Measurements from ENCODE around the gene PEX7.
"Not testable (repeated sequence)": the region's sequence is repeated elsewhere in the genome, so short reads cannot be mapped to it uniquely, and the experiment has no call there.

Gene PEX7

DNA sequence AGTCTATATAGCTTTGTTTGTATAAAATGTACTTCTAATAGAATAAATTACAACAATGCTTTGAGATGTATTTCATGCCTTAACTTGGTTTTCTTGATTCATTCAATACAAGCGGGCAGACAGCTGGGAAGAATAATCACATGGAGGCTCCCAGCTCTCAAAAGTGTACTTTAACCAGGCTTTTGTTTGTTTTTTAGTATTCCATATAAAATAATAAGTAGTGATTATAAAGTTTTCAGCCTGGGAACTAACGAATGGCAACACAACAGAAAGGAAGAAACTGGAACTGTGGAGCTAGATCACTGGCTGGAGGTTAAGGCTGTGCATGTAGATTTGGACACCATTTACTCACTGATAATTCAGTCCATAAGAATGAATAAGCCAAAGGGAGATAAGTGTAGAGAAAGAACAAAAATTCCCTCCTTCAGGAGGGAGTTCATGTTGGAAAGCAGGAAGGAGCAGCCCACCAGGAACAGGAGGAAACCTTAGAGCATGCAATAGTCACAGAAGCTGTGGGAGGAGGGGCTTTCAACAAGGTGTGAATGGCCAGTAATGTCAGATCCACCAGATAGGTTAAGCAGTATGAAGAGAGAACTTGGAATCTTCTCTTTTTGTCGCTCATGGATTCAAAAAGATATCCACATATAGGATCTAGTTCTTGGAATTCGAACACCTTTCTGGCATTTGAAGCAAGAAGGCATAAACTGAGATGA is 58.5 kb downstream of the PEX7 start:
- DNase-seq = no peak
- in situ Hi-C loops (cut with HindIII; ENCODE audit: low pct_ligation_motif_present, low pct_unique_long_range_greater_than_20kb, low sequenced_read_pairs) = no loop called here

DNA sequence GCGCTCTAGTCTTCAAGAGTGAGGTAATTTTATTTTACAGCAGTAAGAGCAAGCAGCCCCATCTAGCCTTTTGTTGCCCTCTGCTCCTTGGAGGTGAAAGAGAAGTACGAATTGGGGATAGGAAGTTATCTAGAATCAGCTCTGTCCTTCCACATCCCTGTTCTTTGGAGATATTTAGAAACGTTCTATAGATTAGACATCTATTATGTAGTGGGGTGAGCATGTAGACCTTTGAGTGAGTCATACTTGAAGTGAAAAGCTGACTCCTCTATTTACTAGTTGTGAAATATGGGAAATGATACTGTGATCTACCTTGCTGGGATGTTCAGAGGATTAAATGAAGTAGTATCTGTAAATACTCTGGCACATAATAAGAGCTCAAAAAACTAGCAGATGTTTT is 63.7 kb downstream of the PEX7 start:
- in situ Hi-C loops (cut with HindIII; ENCODE audit: low pct_ligation_motif_present, low pct_unique_long_range_greater_than_20kb, low sequenced_read_pairs) = no loop called here
- no peak for DNase-seq

DNA sequence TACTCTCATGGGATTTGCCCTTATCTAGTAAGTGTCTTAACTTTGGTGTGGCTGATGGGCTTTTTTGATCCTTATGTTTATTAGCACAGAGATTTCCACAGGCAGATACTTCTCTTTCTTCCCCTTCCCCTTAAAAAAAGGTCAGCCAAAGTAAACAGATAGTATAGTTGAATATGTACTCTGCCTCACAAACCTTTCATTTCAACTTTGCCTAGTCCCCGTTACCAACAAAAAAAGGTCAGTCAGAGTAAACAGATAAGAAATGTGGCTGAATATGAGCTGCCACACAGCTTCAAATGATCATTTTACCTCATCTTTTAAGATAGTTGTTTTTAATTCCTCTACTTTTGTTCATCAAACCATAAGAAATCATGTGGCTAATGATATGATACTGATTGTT is 65.6 kb downstream of the PEX7 start:
- in situ Hi-C loops (cut with HindIII; ENCODE audit: low pct_ligation_motif_present, low pct_unique_long_range_greater_than_20kb, low sequenced_read_pairs) = no loop called here
- DNase-seq = no peak

DNA sequence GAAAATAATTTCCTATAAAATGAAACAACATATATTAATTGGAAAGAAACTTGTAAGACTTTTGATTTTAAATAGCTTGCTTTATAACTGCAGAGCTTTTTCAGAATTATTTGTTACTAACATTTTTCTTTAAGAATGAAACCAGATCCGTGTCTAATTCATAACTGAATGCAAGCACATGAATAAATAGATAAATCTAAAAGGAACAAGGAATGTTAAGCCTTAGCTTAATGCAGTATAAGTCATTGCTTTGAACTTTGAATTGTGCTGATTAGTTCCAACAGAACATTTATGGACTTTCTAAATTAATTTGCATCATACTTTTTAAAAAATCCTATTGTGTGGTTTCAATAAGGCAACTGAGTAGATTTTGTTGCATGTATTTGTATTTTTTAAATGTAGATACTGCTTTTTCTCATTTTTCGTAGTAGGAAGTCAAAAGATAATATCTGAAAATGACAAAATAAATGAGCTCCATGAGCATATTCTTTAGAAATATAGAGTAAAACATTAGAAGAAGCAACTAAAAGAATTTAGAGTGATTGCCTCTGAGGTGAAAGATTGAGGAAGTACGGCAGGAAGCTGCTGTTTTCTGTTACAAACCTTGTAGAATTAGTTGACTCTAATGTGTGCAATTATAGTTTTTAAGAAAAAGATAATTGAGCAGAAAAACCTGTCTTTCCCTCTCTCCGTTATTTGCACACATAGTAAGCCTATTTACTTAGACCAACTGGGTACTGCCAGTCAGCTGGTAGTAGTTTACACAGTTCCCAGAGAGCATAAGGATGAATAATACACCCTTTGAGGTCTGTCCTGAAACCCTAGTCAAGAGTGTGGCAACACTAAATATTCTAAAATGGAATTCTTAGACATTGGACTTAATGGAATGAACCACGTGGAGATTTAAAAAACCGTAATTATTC is 67.1 kb downstream of the PEX7 start:
- DNase-seq = no peak
- in situ Hi-C loops (cut with HindIII; ENCODE audit: low pct_ligation_motif_present, low pct_unique_long_range_greater_than_20kb, low sequenced_read_pairs) = no loop called here

DNA sequence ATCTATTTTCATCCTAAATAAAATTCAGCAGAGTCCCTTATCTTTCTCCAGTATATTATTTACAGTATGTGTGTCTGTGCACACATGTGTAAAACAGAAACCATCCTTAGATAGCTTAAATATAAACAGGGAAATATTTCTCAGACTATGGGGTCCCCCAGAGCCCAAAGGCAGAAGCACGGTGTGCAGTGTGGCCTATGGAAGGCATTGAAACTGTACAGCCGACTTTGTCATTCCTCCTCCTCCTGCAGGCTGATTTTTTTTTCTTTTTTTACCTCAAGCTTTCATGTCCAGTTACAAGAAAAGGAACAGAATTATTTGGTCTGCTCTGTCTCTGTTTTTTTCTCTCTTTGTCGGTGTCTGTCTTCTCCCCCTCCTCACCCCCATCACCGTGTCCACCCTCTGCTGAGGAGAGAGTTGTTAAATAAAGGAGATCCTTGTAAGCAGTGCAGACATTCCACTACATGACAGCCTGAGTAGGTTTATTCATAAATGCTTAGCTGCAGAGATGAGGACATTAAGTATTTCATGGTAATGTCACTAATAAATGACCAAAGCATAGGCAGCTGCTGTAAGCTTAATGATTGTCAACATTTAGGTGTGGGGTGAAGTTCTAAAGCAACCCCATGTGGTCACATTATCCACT is 67.9 kb downstream of the PEX7 start:
- in situ Hi-C loops (cut with HindIII; ENCODE audit: low pct_ligation_motif_present, low pct_unique_long_range_greater_than_20kb, low sequenced_read_pairs) = no loop called here
- no peak for DNase-seq

DNA sequence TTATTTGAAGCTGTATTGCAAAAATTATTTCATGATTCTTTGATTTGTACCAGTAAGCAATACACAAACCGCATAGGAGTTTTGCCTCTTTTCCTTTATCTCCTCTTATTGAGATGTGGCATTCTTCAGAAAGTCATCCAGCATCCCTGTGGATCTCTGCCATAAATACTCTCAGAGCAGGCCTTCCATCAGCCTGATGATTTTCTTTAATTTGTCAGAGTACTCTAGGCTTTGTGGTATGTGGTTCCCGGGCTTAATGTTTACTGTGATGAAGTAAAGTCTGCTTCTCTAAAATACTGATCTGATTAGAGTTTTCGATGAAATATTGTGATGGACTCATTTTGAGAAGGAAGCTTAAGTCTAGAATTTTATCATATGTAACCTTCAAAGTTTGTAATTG is 68.6 kb downstream of the PEX7 start:
- in situ Hi-C loops (cut with HindIII; ENCODE audit: low pct_ligation_motif_present, low pct_unique_long_range_greater_than_20kb, low sequenced_read_pairs) = no loop called here
- DNase-seq = no peak

DNA sequence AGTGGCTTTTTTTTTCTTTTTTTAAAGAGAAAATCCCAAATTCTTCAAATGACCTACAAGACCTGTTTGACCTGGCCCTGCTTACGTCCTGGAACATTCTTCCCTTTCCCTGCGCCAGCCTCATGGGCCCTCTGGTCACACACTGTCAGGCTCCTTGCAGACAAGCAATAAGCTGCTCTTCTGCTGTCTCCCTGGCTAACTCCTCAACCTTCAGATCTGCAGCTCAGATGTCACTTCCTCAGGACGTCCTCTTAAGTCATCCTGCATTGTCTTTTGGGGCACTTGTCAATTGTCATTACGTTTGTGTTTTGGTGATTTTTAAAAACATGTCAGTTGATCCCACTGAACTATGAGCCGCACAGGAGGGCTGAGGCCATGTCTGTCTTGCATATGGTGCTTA is 70.8 kb downstream of the PEX7 start:
- in situ Hi-C loops (cut with HindIII; ENCODE audit: low pct_ligation_motif_present, low pct_unique_long_range_greater_than_20kb, low sequenced_read_pairs) = no loop called here
- DNase-seq = no peak

DNA sequence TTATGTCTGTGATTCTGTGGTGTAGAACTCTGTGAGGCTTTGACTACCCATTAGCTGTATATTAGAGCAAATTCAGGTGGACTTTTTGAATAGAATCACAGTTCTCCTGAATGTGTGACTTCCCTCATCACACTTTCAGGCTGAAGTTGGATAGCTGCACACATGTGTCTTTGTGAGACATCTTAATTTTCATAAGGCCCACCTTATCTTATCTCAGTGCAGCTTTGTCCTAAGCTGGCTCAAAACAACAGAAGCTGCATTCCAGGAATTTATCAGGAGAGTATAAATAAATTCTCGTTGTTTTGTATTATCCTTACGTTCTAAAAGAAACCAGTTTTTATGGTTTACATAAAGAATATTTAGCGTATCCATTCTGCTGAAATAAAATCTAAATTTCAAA is 73.5 kb downstream of the PEX7 start:
- in situ Hi-C loops (cut with HindIII; ENCODE audit: low pct_ligation_motif_present, low pct_unique_long_range_greater_than_20kb, low sequenced_read_pairs) = no loop called here
- DNase-seq = no peak

DNA sequence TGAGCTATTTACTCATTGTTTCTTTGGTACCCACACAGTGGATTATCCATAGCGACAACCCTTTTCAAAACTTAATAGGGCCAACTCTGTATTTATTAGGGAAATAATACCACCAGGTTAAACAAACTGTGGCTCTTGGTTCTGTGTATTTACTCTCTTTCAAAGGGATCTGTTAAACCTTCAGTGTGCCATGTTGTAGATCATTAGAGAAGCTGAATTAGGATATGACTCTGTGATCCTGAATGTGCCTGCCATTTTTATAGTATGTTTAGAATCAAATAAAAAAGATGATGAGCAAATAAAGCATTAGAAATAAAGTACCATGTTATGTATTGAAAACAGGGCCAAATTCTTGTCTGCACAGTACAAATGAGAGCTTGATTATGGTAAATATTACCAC is 74.7 kb downstream of the PEX7 start:
- DNase-seq = no peak
- in situ Hi-C loops (cut with HindIII; ENCODE audit: low pct_ligation_motif_present, low pct_unique_long_range_greater_than_20kb, low sequenced_read_pairs) = no loop called here

DNA sequence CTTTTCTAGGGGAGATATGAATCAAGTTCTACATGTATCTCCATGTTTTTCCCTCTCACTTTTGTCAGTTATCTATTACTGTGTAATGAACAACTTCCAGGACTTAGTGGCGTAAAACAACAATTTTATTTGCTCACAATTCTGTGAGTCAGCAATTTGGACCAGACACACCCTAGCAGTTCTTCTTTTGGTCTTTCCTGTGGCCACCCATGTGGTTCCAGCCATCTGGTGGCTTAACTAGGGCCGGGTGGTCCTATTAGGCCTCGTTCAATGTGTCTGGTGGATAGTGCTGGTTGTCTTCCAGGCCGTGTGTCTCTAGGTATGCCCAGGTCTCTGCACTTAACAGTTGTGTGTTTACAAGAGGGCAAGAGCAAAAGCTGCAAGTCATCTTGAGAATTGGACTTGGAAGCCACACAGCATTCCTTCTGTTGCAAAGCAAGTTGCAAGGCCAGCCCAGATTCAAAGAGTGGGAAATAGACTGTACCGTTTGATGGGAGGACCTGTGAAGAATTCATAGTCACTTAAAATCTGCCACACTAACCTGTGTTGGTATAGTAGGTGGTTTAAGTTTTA is 78.9 kb downstream of the PEX7 start:
- in situ Hi-C loops (cut with HindIII; ENCODE audit: low pct_ligation_motif_present, low pct_unique_long_range_greater_than_20kb, low sequenced_read_pairs) = no loop called here
- no peak for DNase-seq

DNA sequence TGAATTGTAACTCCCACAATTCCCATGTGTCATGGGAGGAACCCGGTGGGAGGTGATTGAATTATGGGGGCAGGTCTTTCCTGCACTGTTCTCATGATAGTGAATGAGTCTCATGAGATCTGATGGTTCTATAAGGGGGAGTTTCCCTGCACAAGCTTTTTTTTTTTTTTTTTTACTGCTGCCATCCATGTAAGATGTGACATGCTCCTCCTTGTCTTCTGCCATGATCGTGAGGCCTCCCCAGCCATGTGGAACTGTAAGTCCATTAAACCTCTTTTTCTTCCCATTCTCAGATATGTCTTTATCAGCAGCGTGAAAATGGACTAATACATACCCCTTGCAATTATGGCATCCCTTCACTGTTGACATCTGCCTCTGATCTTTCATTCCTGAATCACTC is 82.1 kb downstream of the PEX7 start:
- DNase-seq; in situ Hi-C loops (cut with HindIII; ENCODE audit: low pct_ligation_motif_present, low pct_unique_long_range_greater_than_20kb, low sequenced_read_pairs): not testable (repeated sequence)

DNA sequence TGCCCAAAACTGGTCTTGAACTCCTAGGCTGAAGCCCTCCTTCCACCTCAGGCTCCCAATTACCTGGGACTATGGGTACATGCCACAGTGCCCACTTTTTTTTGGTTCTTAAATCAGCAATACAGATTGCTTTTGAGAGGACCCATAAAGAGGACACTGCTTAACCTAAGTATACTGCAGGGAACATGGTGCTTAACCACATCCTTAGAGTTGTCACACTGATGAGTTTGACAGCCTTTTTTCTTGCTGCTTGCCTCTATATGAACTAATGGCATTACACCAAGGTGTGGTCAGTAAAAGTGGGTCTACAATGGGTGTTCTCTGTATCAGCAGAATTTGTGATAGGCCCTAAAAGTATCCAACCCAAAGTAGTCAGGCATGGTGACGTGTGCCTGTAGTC is 92.6 kb downstream of the PEX7 start:
- in situ Hi-C loops (cut with HindIII; ENCODE audit: low pct_ligation_motif_present, low pct_unique_long_range_greater_than_20kb, low sequenced_read_pairs) = no loop called here
- no peak for DNase-seq

DNA sequence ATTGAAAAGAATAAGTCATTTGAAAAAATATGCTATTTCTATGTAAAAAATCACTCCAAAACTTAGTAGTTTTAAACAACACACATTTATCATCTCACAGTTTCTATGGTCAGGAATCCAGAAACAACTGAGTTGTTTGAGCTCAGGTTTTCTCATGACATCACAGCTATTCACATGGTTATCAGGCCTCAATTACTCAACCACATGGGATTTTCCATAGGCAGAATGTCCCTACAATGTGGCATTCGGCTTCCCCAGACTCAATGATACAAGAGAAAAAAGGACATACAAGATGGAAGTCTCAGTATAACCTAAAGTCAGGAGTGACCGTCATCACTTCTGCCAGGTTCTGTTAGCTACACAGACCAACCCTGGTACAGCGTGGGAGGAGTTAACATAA is 96.3 kb downstream of the PEX7 start:
- in situ Hi-C loops (cut with HindIII; ENCODE audit: low pct_ligation_motif_present, low pct_unique_long_range_greater_than_20kb, low sequenced_read_pairs) = no loop called here
- no peak for DNase-seq

DNA sequence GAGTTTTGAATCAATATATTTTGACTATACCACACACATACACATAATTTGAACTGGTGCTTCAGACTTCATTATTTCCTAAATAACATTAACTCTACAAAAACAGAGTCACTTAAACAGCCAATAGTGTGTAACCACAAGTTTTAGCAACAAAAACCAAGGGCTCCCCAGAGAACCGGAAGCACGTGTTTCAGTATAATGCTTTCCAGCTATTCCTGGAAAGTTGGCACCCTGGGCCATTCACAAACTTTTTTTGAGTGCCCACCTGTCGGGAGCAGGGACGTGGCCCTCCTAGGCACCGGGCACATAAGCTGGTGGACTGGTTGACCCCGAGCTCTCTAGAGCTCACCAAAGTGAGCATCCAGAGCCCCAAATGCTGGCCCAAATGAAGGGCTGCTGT is 97.8 kb downstream of the PEX7 start:
- in situ Hi-C loops (cut with HindIII; ENCODE audit: low pct_ligation_motif_present, low pct_unique_long_range_greater_than_20kb, low sequenced_read_pairs) = no loop called here
- no peak for DNase-seq

DNA sequence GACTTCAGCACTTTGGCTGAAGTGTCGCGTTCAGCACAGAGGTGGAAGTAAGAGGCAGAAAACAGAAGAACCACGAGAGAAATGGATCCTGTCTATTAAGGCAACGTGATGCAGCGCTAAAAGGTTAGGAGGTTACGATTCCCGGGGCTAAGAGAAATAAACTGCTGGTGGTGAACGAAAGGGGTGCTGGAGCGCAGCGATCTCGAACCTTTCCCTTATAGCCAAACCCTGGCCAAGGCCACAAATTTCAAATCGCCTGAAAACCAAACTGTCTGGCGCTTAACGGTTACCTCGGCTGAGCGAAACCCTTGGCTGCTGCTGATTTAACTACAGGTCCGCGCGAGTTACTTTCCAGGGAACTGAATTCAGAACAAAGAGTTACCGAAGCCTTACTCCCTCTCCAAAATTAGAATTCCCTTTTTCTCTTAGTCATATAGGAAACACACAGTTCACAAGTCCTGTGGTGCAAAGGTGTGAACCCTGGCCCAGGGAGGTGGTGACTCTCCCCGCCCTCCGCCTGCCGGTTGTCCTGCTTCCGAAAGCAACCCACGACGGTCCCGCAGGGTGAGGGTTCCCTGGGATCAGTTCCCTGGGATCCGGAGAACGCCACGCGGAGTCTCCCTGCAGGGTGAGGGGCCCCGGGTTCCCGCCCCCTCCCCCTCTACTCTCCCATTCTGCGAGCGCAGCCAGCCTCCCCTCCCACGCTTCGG is 98.4 kb downstream of the PEX7 start:
- in situ Hi-C loops (cut with HindIII; ENCODE audit: low pct_ligation_motif_present, low pct_unique_long_range_greater_than_20kb, low sequenced_read_pairs) = no loop called here
- DNase-seq = no peak

DNA sequence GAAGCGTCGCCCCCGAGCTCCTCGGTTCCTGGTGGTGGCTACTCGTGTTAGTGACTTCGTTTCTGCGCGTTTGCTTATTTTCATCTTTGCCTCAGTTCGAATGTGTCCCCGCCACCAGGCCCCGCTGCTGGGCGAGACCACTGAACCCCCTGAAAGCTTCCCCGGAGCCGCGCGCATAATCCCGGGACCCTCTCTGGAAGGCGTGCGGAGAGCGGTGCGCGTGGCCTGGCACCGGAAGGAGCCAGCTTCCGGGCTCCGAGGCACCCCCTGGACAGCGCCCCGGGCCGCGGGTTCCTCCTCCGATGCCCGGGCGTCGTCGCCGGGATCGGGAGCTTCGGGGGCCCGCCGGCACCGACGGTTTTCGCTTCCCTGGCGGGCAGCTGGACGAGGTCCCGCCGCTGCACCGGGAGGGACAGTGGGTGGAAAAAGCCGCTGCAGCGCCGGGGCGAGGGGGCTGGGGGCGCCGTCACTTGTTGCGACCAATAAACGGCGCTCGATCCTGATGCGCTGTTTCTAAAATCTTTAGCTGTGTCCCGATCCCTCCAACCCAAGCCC is 99.1 kb downstream of the PEX7 start:
- in situ Hi-C loops (cut with HindIII; ENCODE audit: low pct_ligation_motif_present, low pct_unique_long_range_greater_than_20kb, low sequenced_read_pairs) = no loop called here

DNA sequence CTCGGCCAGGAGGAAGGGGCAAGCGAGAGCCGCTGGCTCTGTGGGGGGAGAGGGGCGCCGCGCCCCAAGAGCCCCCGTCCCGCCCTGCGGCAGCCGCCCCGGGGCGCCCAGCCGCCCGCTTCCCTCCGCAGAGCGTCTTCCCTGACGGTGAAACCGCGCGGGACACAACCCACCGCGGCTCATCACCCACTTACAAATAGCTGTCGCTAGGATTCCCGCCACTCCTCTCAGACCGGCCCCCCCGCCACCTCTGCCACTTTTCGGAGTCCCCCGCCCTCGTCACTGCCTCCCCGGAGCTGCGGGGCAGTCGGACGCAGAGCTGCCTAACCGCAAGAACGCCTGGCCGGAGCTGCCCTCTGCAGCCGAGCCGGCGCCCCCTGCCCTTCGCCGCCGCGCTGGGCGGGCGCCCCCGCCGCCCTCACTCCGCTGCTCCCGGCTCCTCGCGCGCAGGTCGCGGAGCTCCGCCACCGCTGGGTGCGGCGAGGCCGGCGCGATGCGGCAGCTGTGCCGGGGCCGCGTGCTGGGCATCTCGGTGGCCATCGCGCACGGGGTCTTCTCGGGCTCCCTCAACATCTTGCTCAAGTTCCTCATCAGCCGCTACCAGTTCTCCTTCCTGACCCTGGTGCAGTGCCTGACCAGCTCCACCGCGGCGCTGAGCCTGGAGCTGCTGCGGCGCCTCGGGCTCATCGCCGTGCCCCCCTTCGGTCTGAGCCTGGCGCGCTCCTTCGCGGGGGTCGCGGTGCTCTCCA is 99.7 kb downstream of the PEX7 start, which contains the start of gene SLC35D3:
SLC35D3 (plus strand) TSS at position 366 of the 749 bp plus-strand sequence; CDS start at position 494, 128 bp downstream.
- in situ Hi-C loops (cut with HindIII; ENCODE audit: low pct_ligation_motif_present, low pct_unique_long_range_greater_than_20kb, low sequenced_read_pairs) = no loop called here
- peak; percentile 7 for DNase-seq

More for the DNA sequence above, 99.1 kb downstream of the PEX7 start:
- DNase-seq = no peak

DNA sequence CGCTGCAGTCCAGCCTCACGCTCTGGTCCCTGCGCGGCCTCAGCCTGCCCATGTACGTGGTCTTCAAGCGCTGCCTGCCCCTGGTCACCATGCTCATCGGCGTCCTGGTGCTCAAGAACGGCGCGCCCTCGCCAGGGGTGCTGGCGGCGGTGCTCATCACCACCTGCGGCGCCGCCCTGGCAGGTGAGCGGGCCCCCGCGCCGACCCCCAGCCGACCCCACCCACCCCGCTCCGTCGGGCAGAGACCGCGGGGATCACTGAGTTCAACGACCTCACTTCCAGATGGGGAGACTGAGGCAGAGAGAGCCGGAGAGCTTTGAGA is 100.3 kb downstream of the PEX7 start:
- DNase-seq = no peak
- in situ Hi-C loops (cut with HindIII; ENCODE audit: low pct_ligation_motif_present, low pct_unique_long_range_greater_than_20kb, low sequenced_read_pairs) = no loop called here

Data from ACHN (cell line).